DND-41 (cell line): Measurements from ENCODE around the gene CSNK2A1.

Experiments used
- ATAC-seq: fragments of 200-7000 bp; cut with Tn5 transposase; 3 replicates; pipeline ENCODE4 v1.9.1; 2021; ENCODE audit warnings: low read depth; ENCODE audit not compliant: insufficient read depth
- DNase-seq: peaks from one replicate; pipeline ENCODE4 v3.0.0-alpha.2; 2020
- H2AFZ ChIP-seq: 2 replicates; pipeline ENCODE4 v1.6.0; 2012; ENCODE audit warnings: low read depth, low read length
- H3K27ac ChIP-seq: 2 replicates; pipeline ENCODE4 v1.5.1; 2012; ENCODE audit warnings: low read length, inconsistent platforms
- H3K27me3 ChIP-seq: fragments of 200-600 bp; sonication (generic); 2 replicates; pipeline ENCODE4 v1.6.0; 2012; ENCODE audit warnings: low read length, mild to moderate bottlenecking, inconsistent platforms; ENCODE audit not compliant: insufficient read depth, poor library complexity
- H3K36me3 ChIP-seq: 2 replicates; pipeline ENCODE4 v1.5.1; 2012; ENCODE audit warnings: low read length, inconsistent platforms; ENCODE audit not compliant: insufficient read depth
- H3K4me1 ChIP-seq: 2 replicates; pipeline ENCODE4 v1.5.1; 2012; ENCODE audit warnings: mild to moderate bottlenecking, low read length; ENCODE audit not compliant: insufficient read depth
- H3K4me2 ChIP-seq: 2 replicates; pipeline ENCODE4 v1.6.0; 2012; ENCODE audit warnings: mild to moderate bottlenecking, moderate library complexity, low read length, inconsistent platforms; ENCODE audit not compliant: insufficient read depth
- H3K4me3 ChIP-seq, 2 experiments: fragments of 200-600 bp in 1 of 2; shearing (Covaris generic) in 1 of 2; 2 replicates each; pipeline ENCODE4 v1.5.1; 2012 to 2016; ENCODE audit warnings: inconsistent platforms in 2 of 2, low read length in 2 of 2, mild to moderate bottlenecking in 2 of 2, low read depth in 1 of 2, moderate library complexity in 1 of 2
- H3K79me2 ChIP-seq: 2 replicates; pipeline ENCODE4 v1.6.0; 2012; ENCODE audit warnings: low read length, inconsistent platforms; ENCODE audit not compliant: insufficient read depth
- H3K9ac ChIP-seq: 2 replicates; pipeline ENCODE4 v1.6.0; 2012; ENCODE audit warnings: low read depth, mild to moderate bottlenecking, inconsistent platforms, low read length, moderate library complexity
- H3K9me3 ChIP-seq: 2 replicates; pipeline ENCODE4 v1.5.1; 2012; ENCODE audit warnings: low read length, moderate library complexity, mild to moderate bottlenecking, inconsistent platforms; ENCODE audit not compliant: insufficient read depth, severe bottlenecking
- H4K20me1 ChIP-seq: 2 replicates; pipeline ENCODE4 v1.6.0; 2012; ENCODE audit warnings: low read length; ENCODE audit not compliant: insufficient read depth
- CTCF ChIP-seq: IDR thresholded peaks from 2 replicates; pipeline ENCODE4 v1.5.1; 2012; ENCODE audit warnings: borderline replicate concordance, low read length, moderate library complexity, mild to moderate bottlenecking; ENCODE audit not compliant: poor library complexity, severe bottlenecking; ENCODE audit errors: extremely low read depth
- EZH2 ChIP-seq: IDR thresholded peaks from 3 replicates; pipeline ENCODE4 v1.6.1; 2012; ENCODE audit warnings: borderline replicate concordance, low read depth, mild to moderate bottlenecking, moderate library complexity, low read length, inconsistent platforms; ENCODE audit not compliant: severe bottlenecking

CSNK2A1 gene

GRCh38 chr20:432677-433299 lies 110.8 kb downstream of the CSNK2A1 start:
- Histone ChIP-seq H3K9ac (no peak overlapping the region), H3K9me3 (no peaks in the 10 kb centered on the region), H2AFZ (no peak overlapping the region), H3K79me2 (no peaks in the 10 kb centered on the region), H3K4me1 (peaks cover 9% of the 10 kb centered on the region), H3K36me3 (peaks cover 89% of the 10 kb centered on the region), H3K4me3 (no peak overlapping the region), H3K27ac (no peak overlapping the region; the same call in 1 of the 2 replicates), H3K27me3 (no peaks in the 10 kb centered on the region), H3K4me2 (no peak overlapping the region), H4K20me1 (peaks cover 18% of the 10 kb centered on the region)
- DNase-seq, result no peak
- no peak for ATAC-seq
- TF ChIP-seq CTCF (no peak), EZH2 (no peak)

- H3K27ac ChIP-seq, result no peak overlapping the region
- DNase-seq (no peak), ATAC-seq (peak; percentile 13; the same call in 1 of the 3 replicates)
- no peak overlapping the region for H3K4me2 ChIP-seq
- peaks cover 3% of the 10 kb centered on the region for H3K4me1 ChIP-seq
- no peak for TF ChIP-seq CTCF
- TF ChIP-seq EZH2, result no peak
- H3K9ac ChIP-seq, result no peak overlapping the region
- no peaks in the 10 kb centered on the region for H3K9me3 ChIP-seq
- H4K20me1 ChIP-seq, result peaks cover 14% of the 10 kb centered on the region; the same call in 1 of the 2 replicates
- no peaks in the 10 kb centered on the region for H3K27me3 ChIP-seq
- no peak overlapping the region for H3K4me3 ChIP-seq
- no peak overlapping the region for H2AFZ ChIP-seq
- peaks cover 89% of the 10 kb centered on the region for H3K36me3 ChIP-seq
- H3K79me2 ChIP-seq, result no peaks in the 10 kb centered on the region
Measured at GRCh38 chr20:432208-432607, 111.4 kb downstream of the CSNK2A1 start.

GRCh38 chr20:431012-431904 lies 112.3 kb downstream of the CSNK2A1 start:
- peak; percentile 48; the same call in 2 of the 3 replicates for ATAC-seq

More at GRCh38 chr20:431012-431904, 112.3 kb downstream of the CSNK2A1 start:
- peak; percentile 53 for TF ChIP-seq CTCF
- TF ChIP-seq EZH2, result no peak
- Histone ChIP-seq H3K4me1 (no peaks in the 10 kb centered on the region), H4K20me1 (peaks cover 13% of the 10 kb centered on the region; the same call in 1 of the 2 replicates), H3K27me3 (no peaks in the 10 kb centered on the region), H2AFZ (no peak overlapping the region), H3K4me2 (no peak overlapping the region), H3K27ac (no peak overlapping the region), H3K79me2 (no peaks in the 10 kb centered on the region), H3K4me3 (no peak overlapping the region), H3K36me3 (peaks cover 83% of the 10 kb centered on the region), H3K9ac (no peak overlapping the region), H3K9me3 (no peaks in the 10 kb centered on the region)
- DNase-seq, result peak; percentile 42
